OCI-LY1 (cell line): ENCODE measurements around the gene ZNF808.
"Not testable (repeated sequence)": the region's sequence is repeated elsewhere in the genome, so short reads cannot be mapped to it uniquely, and the experiment has no call there.

Source experiments
- CTCF ChIP-seq: fragments of 200-600 bp; sonication (generic), shearing (Covaris generic); IDR thresholded peaks from 2 replicates; pipeline ENCODE4 v1.5.1; 2017; ENCODE audit warnings: mild to moderate bottlenecking, antibody characterized with exemption, low read length, moderate library complexity, mixed read lengths
- EZH2 ChIP-seq: fragments of 200-600 bp; sonication (generic), shearing (Covaris generic); IDR thresholded peaks from 2 replicates; pipeline ENCODE4 v1.8.0; 2017; ENCODE audit warnings: borderline replicate concordance, mixed run types, mild to moderate bottlenecking, antibody characterized with exemption, low read length, moderate library complexity, mixed read lengths

DNA sequence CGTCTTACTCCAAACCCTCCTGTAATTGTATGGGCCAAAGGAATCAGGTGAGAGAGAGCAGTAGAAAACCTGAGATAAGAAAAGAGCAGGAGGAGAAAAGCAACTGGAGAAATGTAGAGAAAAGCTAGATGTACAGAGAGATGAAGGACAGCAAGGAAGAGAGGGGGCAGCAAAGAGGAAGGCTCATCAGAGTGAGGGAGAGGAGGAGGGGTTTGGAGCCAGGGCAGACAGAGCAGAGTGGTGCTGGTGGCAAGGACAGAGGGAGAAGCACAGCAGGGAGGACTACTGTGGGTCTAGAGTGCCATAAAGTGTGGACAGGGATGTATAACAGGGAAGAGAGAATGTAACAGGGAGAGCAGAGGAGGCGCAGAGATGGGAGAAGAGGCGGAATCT, 74.5 kb downstream of the ZNF808 start:
- TF ChIP-seq EZH2, CTCF: not testable (repeated sequence)
